Endothelial cell (in vitro differentiated cells): ENCODE measurements around the gene IL18R1. TPM values are rescaled to one million over a fixed set of nuclear protein-coding genes. Genes with fewer than 3 reads are reported as not detected.

ENCODE experiments used
- DNase-seq: peaks from one replicate; pipeline ENCODE4 v3.0.0; 2021; ENCODE audit warnings: low spot score
- H3K27ac Mint-ChIP-seq: one replicate; pipeline ENCODE4 v1.8.0; 2021; ENCODE audit warnings: mixed read lengths, inconsistent platforms; ENCODE audit not compliant: unreplicated experiment
- H3K27me3 Mint-ChIP-seq: one replicate; pipeline ENCODE4 v1.8.0; 2021; ENCODE audit warnings: mild to moderate bottlenecking, moderate library complexity, mixed read lengths, inconsistent platforms; ENCODE audit not compliant: unreplicated experiment
- H3K36me3 Mint-ChIP-seq: one replicate; pipeline ENCODE4 v1.8.0; 2021; ENCODE audit warnings: mild to moderate bottlenecking, low read depth, mixed read lengths, inconsistent platforms; ENCODE audit not compliant: unreplicated experiment
- H3K4me1 Mint-ChIP-seq: one replicate; pipeline ENCODE4 v1.8.0; 2021; ENCODE audit warnings: mild to moderate bottlenecking, mixed read lengths, inconsistent platforms; ENCODE audit not compliant: unreplicated experiment
- H3K4me3 Mint-ChIP-seq: one replicate; pipeline ENCODE4 v1.8.0; 2021; ENCODE audit warnings: mild to moderate bottlenecking, mixed read lengths, inconsistent platforms; ENCODE audit not compliant: unreplicated experiment
- H3K9me3 Mint-ChIP-seq: one replicate; pipeline ENCODE4 v1.8.0; 2021; ENCODE audit warnings: mixed read lengths, inconsistent platforms; ENCODE audit not compliant: unreplicated experiment
- total RNA-seq: library from RNA; stranded (reverse); fragmentation: NEBNext Ultra II Directional; extraction: Animal tissue kit (Norgen Biotek cat#: 25700); gene quantifications from one replicate; pipeline ENCODE4 v1.2.1, GENCODE V29; 2021; ENCODE audit not compliant: unreplicated experiment
- TF ChIP-seq, protein P1 (sequence below): fragments of 200-600 bp; sonication (generic); IDR thresholded peaks from one replicate; pipeline ENCODE4 v1.5.0; 2021; ENCODE audit warnings: antibody characterized with exemption; ENCODE audit not compliant: unreplicated experiment

Gene IL18R1
- total RNA-seq, 1 donor from 2014 or later = 0.51 TPM

- TF ChIP-seq, protein P1, sequence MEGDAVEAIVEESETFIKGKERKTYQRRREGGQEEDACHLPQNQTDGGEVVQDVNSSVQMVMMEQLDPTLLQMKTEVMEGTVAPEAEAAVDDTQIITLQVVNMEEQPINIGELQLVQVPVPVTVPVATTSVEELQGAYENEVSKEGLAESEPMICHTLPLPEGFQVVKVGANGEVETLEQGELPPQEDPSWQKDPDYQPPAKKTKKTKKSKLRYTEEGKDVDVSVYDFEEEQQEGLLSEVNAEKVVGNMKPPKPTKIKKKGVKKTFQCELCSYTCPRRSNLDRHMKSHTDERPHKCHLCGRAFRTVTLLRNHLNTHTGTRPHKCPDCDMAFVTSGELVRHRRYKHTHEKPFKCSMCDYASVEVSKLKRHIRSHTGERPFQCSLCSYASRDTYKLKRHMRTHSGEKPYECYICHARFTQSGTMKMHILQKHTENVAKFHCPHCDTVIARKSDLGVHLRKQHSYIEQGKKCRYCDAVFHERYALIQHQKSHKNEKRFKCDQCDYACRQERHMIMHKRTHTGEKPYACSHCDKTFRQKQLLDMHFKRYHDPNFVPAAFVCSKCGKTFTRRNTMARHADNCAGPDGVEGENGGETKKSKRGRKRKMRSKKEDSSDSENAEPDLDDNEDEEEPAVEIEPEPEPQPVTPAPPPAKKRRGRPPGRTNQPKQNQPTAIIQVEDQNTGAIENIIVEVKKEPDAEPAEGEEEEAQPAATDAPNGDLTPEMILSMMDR = no peak
- Mint-ChIP-seq H3K27ac (no peak overlapping the region), H3K4me1 (no peaks in the 10 kb centered on the region), H3K36me3 (no peaks in the 10 kb centered on the region), H3K9me3 (no peaks in the 10 kb centered on the region), H3K27me3 (no peaks in the 10 kb centered on the region), H3K4me3 (no peak overlapping the region)
- DNase-seq = no peak
These were observed 73.0 kb downstream of the IL18R1 start for GRCh38 chr2:102428573-102428972.

DNA sequence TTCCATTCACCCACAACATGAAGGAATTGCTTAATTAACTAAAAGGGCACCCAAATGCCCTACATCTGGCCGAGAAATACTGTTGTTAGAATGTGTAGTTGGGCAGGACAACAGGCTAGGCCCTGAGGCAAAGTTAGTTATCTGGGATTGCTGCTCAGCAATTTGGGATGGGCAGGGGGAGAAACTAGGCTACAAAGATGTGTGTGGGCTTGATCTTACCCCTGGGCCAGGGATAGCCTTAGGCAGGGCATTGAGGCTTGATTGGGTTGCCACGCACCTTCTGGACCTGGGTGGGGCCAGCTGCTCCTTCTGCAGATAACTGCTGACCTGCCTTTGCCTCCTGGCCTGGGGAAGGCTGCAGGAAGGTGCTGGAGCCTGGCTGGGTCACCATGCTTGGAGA lies 76.8 kb downstream of the IL18R1 start:
- Mint-ChIP-seq H3K27ac (no peak overlapping the region), H3K4me1 (peaks cover 6% of the 10 kb centered on the region)

GRCh38 chr2:102433973-102434654 lies 78.5 kb downstream of the IL18R1 start:
- Mint-ChIP-seq H3K27ac (no peak overlapping the region), H3K4me1 (peaks cover 6% of the 10 kb centered on the region), H3K4me3 (no peak overlapping the region), H3K36me3 (no peaks in the 10 kb centered on the region), H3K9me3 (no peaks in the 10 kb centered on the region), H3K27me3 (no peaks in the 10 kb centered on the region)
- no peak for DNase-seq
- TF ChIP-seq, protein P1 = no peak

More for the DNA sequence above, 76.8 kb downstream of the IL18R1 start:
- H3K4me3 Mint-ChIP-seq = no peak overlapping the region
- DNase-seq = no peak
- no peaks in the 10 kb centered on the region for H3K27me3 Mint-ChIP-seq
- H3K9me3 Mint-ChIP-seq = no peaks in the 10 kb centered on the region
- no peaks in the 10 kb centered on the region for H3K36me3 Mint-ChIP-seq
- TF ChIP-seq, protein P1 = no peak

DNA sequence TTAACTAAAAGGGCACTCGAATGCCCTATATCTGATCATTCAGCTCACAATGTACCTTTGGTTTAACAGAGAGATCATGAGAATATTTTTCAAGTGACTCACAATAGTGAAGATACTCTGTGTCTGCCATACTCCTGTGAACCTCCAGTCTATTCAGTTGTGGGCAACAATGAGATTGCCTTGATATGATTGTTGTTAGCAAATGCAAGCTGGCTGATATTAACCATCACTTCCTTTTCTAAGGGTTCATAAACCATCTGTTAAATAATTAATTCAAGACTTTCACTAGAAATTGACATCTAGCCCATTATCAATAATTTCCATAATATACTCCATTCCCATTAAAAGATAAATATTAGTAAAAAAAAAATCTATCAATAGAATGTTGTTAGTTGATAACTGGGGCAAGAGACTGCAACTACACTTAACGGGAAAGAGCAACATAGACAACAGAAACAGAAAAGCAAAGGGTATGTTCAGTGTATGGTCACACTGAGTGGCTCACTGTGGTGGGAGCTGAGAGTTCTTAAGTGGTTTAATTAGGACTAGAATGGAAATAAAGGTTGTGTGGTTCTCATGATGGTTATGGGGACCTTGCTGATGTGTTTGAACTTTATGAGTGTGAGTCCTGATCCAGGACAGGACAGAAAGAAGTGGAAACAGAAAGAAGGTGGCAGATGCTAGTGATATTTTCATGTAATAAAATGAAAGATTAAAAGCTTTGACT lies 79.2 kb downstream of the IL18R1 start:
- peaks cover 6% of the 10 kb centered on the region for H3K4me1 Mint-ChIP-seq
- DNase-seq = no peak
- TF ChIP-seq, protein P1 = no peak
- H3K9me3 Mint-ChIP-seq = no peaks in the 10 kb centered on the region
- H3K4me3 Mint-ChIP-seq = no peak overlapping the region
- H3K27ac Mint-ChIP-seq = no peak overlapping the region
- no peaks in the 10 kb centered on the region for H3K27me3 Mint-ChIP-seq
- H3K36me3 Mint-ChIP-seq = no peaks in the 10 kb centered on the region

DNA sequence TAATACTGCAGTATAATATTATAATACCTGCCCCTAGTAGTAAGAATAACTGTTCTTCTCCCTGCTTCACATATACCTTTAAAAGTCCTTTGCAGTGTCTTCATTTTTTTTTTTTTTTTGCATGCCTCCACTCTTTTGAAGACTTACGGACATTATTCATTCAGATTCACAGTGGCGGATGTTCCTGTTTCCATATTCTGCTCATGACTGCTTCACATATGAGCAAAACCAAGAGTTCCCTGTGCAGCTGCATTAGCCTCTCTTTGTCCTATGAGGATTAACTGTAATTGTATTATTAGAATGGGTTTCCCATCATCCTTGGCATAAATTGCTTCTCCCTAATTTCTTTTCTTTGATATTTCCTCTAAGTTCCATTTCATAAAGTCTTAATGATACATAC lies 80.1 kb downstream of the IL18R1 start:
- Mint-ChIP-seq H3K27ac (no peak overlapping the region), H3K4me1 (peaks cover 6% of the 10 kb centered on the region), H3K9me3 (no peaks in the 10 kb centered on the region), H3K27me3 (no peaks in the 10 kb centered on the region), H3K4me3 (no peak overlapping the region), H3K36me3 (no peaks in the 10 kb centered on the region)
- TF ChIP-seq, protein P1 = no peak
- no peak for DNase-seq
